ENCODE results near the gene VPS54. TPM values are rescaled to one million over a fixed set of nuclear protein-coding genes. Genes with fewer than 3 reads are reported as not detected.
"Not testable (repeated sequence)": the region's sequence is repeated elsewhere in the genome, so short reads cannot be mapped to it uniquely, and the experiment has no call there.

VPS54 gene
- total RNA-seq, 1 donor: 18.8 TPM

DNA sequence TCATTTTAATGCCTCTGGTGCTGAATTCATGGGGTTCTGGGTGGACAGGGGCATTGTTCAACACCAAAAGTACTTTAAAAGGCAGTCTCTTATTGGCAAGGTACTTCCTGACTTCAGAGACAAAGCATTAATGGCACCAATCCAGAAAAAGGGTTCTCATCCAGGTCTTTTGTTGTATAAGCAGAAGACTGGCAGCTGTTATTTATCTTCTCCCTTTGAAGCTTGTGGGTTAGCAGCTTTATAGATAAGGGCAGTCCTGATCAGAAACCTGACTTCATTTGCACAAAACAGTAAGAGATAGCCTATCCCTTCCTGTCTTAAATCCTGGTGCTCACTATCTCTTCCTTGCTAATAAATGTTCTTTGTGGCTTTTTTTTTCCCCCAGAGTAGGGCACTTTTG lies 68.8 kb downstream of the VPS54 start:
- Histone ChIP-seq H3K27ac (ENCODE audit: low read depth, low read length) (no peak overlapping the region), H3K27me3 (ENCODE audit: insufficient read depth, low read length) (no peaks in the 10 kb centered on the region), H3K36me3 (ENCODE audit: insufficient read depth, low read length) (no peaks in the 10 kb centered on the region), H3K4me2 (ENCODE audit: insufficient read depth, low read length) (no peak overlapping the region), H3K79me2 (ENCODE audit: insufficient read depth, low read length) (no peaks in the 10 kb centered on the region), H4K20me1 (ENCODE audit: insufficient read depth, low read length) (no peaks in the 10 kb centered on the region), H3K9me3 (ENCODE audit: low read depth, low read length) (no peaks in the 10 kb centered on the region), H3K4me1 (ENCODE audit: insufficient read depth, low read length) (no peaks in the 10 kb centered on the region), H3K4me3 (ENCODE audit: insufficient read depth, low read length) (no peak overlapping the region), H2AFZ (ENCODE audit: low read length) (no peak overlapping the region)
- TF ChIP-seq, protein P1, sequence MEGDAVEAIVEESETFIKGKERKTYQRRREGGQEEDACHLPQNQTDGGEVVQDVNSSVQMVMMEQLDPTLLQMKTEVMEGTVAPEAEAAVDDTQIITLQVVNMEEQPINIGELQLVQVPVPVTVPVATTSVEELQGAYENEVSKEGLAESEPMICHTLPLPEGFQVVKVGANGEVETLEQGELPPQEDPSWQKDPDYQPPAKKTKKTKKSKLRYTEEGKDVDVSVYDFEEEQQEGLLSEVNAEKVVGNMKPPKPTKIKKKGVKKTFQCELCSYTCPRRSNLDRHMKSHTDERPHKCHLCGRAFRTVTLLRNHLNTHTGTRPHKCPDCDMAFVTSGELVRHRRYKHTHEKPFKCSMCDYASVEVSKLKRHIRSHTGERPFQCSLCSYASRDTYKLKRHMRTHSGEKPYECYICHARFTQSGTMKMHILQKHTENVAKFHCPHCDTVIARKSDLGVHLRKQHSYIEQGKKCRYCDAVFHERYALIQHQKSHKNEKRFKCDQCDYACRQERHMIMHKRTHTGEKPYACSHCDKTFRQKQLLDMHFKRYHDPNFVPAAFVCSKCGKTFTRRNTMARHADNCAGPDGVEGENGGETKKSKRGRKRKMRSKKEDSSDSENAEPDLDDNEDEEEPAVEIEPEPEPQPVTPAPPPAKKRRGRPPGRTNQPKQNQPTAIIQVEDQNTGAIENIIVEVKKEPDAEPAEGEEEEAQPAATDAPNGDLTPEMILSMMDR (IDR thresholded peaks at IDR 0.05; ENCODE audit: extremely low read depth, low read depth, low read length): no peak
- DNase-seq (ENCODE audit: insufficient read length, low spot score, missing footprints): no peak

DNA sequence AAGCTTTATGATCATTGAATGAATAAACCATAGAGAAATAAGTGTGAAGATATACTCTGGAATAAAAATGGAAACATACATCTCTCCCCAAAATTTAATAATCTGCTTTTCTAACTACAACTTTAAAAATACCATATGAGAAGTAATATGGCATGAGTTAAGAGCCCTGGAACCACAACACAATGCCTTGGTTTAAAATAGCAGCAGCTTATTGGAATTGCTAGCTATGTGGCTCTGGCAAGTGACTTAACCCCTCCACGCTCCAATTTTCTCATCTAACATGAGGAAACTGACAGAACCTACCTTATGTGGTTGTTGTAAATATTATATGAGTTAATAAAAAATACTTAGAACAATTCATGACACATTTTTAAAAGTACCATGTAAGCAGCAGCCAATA lies 76.4 kb downstream of the VPS54 start:
- Histone ChIP-seq H4K20me1 (ENCODE audit: insufficient read depth, low read length) (no peaks in the 10 kb centered on the region), H3K4me3 (ENCODE audit: insufficient read depth, low read length) (no peak overlapping the region), H3K9me3 (ENCODE audit: low read depth, low read length) (no peaks in the 10 kb centered on the region), H3K4me2 (ENCODE audit: insufficient read depth, low read length) (no peak overlapping the region), H2AFZ (ENCODE audit: low read length) (no peak overlapping the region), H3K27me3 (ENCODE audit: insufficient read depth, low read length) (no peaks in the 10 kb centered on the region), H3K79me2 (ENCODE audit: insufficient read depth, low read length) (no peaks in the 10 kb centered on the region), H3K27ac (ENCODE audit: low read depth, low read length) (no peak overlapping the region), H3K4me1 (ENCODE audit: insufficient read depth, low read length) (no peaks in the 10 kb centered on the region), H3K36me3 (ENCODE audit: insufficient read depth, low read length) (peaks cover 32% of the 10 kb centered on the region)
- TF ChIP-seq, protein P1 (IDR thresholded peaks at IDR 0.05; ENCODE audit: extremely low read depth, low read depth, low read length): no peak
- DNase-seq (ENCODE audit: insufficient read length, low spot score, missing footprints): no peak

DNA sequence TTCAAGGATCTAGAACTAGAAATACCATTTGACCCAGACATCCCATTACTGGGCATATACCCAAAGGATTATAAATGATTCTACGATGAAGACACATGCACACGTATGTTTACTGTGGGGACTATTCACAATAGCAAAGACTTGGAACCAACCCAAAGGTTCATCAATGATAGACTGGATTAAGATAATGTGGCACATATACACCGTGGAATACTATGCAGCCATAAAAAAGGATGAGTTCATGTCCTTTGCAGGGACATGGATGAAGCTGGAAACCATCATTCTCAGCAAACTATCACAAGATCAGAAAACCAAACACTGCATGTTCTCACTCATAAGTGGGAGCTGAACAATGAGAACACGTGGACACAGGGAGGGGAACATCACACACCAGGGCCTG lies 87.1 kb downstream of the VPS54 start:
- H3K4me2 ChIP-seq (ENCODE audit: insufficient read depth, low read length); H3K9me3 ChIP-seq (ENCODE audit: low read depth, low read length); H3K4me3 ChIP-seq (ENCODE audit: insufficient read depth, low read length); H4K20me1 ChIP-seq (ENCODE audit: insufficient read depth, low read length); H3K27ac ChIP-seq (ENCODE audit: low read depth, low read length); DNase-seq (ENCODE audit: insufficient read length, low spot score, missing footprints); H2AFZ ChIP-seq (ENCODE audit: low read length); H3K27me3 ChIP-seq (ENCODE audit: insufficient read depth, low read length); H3K79me2 ChIP-seq (ENCODE audit: insufficient read depth, low read length); H3K4me1 ChIP-seq (ENCODE audit: insufficient read depth, low read length): not testable (repeated sequence)
- H3K36me3 ChIP-seq (ENCODE audit: insufficient read depth, low read length): peaks cover 12% of the 10 kb centered on the region

DNA sequence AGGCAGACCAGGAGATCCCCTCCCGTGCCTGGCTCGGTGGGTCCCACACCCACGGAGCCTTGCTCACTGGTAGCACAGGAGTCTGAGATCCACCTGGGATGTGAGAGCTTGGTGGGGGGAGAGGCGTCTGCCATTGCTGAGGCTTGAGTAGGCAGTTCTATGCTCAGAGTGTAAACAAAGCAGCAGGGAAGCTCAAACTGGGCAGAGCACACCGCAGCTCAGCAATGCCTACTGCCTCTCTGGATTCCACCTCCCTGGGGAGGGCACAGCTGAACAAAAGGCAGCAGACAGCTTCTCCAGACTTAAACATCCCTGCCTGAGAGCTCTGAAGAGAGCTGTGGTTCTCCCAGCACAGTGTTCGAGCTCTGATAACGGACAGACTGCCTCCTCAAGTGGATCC lies 92.4 kb downstream of the VPS54 start:
- no peaks in the 10 kb centered on the region for H3K9me3 ChIP-seq (ENCODE audit: low read depth, low read length)
- no peaks in the 10 kb centered on the region for H3K4me1 ChIP-seq (ENCODE audit: insufficient read depth, low read length)
- DNase-seq (ENCODE audit: insufficient read length, low spot score, missing footprints): no peak
- TF ChIP-seq, protein P1 (IDR thresholded peaks at IDR 0.05; ENCODE audit: extremely low read depth, low read depth, low read length): no peak
- H4K20me1 ChIP-seq (ENCODE audit: insufficient read depth, low read length): peaks cover 3% of the 10 kb centered on the region
- H3K27ac ChIP-seq (ENCODE audit: low read depth, low read length): no peak overlapping the region
- H3K36me3 ChIP-seq (ENCODE audit: insufficient read depth, low read length): no peaks in the 10 kb centered on the region
- no peak overlapping the region for H2AFZ ChIP-seq (ENCODE audit: low read length)
- H3K79me2 ChIP-seq (ENCODE audit: insufficient read depth, low read length): peaks cover 4% of the 10 kb centered on the region
- no peak overlapping the region for H3K4me3 ChIP-seq (ENCODE audit: insufficient read depth, low read length)
- no peaks in the 10 kb centered on the region for H3K27me3 ChIP-seq (ENCODE audit: insufficient read depth, low read length)
- H3K4me2 ChIP-seq (ENCODE audit: insufficient read depth, low read length): no peak overlapping the region

Measured in osteoblast (primary cell).